ENCODE data around the gene LRRN2. TPM values are rescaled to one million over a fixed set of nuclear protein-coding genes. Genes with fewer than 3 reads are reported as not detected.

The LRRN2 gene
- total RNA-seq, 1 donor from 2014 or later = 0.05 TPM

DNA sequence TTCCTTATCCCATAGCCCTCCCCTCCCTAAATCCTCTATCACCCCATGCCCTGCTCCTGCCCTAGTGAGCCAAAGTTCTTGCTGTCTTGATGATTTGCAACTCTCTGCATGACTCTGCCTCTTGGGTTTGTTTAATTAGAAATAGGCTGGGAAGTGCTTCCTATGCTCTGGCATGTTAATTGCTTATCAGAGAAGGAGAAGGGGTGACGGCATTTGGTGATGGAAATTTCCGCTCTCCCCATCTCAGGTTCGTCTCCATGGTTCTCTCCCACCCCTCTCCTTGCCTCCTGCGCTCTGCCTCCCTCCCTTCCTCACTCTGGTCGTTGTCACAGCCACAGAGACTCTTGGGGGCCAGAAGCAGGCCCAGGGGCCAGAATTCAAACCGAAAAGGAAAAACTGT lies 68.9 kb downstream of the LRRN2 start:
- Mint-ChIP-seq H3K4me3 (no peak overlapping the region), H3K4me1 (no peaks in the 10 kb centered on the region), H3K27ac (no peak overlapping the region), H3K9me3 (no peaks in the 10 kb centered on the region), H3K36me3 (ENCODE audit: low read depth) (no peaks in the 10 kb centered on the region), H3K27me3 (no peaks in the 10 kb centered on the region)
- intact Hi-C loops (cut with micrococcal nuclease) = no loop called here
- no peak for DNase-seq

GRCh38 chr1:204615881-204616280 lies 69.7 kb downstream of the LRRN2 start:
- intact Hi-C loops (cut with micrococcal nuclease) = no loop called here
- Mint-ChIP-seq H3K4me3 (no peak overlapping the region), H3K4me1 (no peaks in the 10 kb centered on the region), H3K9me3 (no peaks in the 10 kb centered on the region), H3K36me3 (ENCODE audit: low read depth) (no peaks in the 10 kb centered on the region), H3K27me3 (no peaks in the 10 kb centered on the region), H3K27ac (no peak overlapping the region)
- DNase-seq = no peak

- Mint-ChIP-seq H3K27me3 (no peaks in the 10 kb centered on the region), H3K36me3 (ENCODE audit: low read depth) (no peaks in the 10 kb centered on the region), H3K27ac (no peak overlapping the region), H3K4me3 (no peak overlapping the region), H3K9me3 (no peaks in the 10 kb centered on the region), H3K4me1 (no peaks in the 10 kb centered on the region)
- no peak for DNase-seq
- intact Hi-C loops (cut with micrococcal nuclease) = no loop called here
Observed at GRCh38 chr1:204613636-204614035, 71.9 kb downstream of the LRRN2 start.

GRCh38 chr1:204612326-204612725 lies 73.2 kb downstream of the LRRN2 start:
- no peak for DNase-seq
- no peaks in the 10 kb centered on the region for H3K9me3 Mint-ChIP-seq
- H3K27ac Mint-ChIP-seq = no peak overlapping the region
- no peaks in the 10 kb centered on the region for H3K4me1 Mint-ChIP-seq
- H3K36me3 Mint-ChIP-seq (ENCODE audit: low read depth) = no peaks in the 10 kb centered on the region
- H3K4me3 Mint-ChIP-seq = no peak overlapping the region
- intact Hi-C loops (cut with micrococcal nuclease) = no loop called here
- peaks cover 4% of the 10 kb centered on the region for H3K27me3 Mint-ChIP-seq

- intact Hi-C loops (cut with micrococcal nuclease) = no loop called here
- no peaks in the 10 kb centered on the region for H3K4me1 Mint-ChIP-seq
- H3K27ac Mint-ChIP-seq = no peak overlapping the region
- no peaks in the 10 kb centered on the region for H3K9me3 Mint-ChIP-seq
- H3K27me3 Mint-ChIP-seq = peaks cover 4% of the 10 kb centered on the region
- DNase-seq = no peak
- H3K4me3 Mint-ChIP-seq = no peak overlapping the region
- H3K36me3 Mint-ChIP-seq (ENCODE audit: low read depth) = no peaks in the 10 kb centered on the region
Observed at GRCh38 chr1:204611036-204611435, 74.5 kb downstream of the LRRN2 start.

GRCh38 chr1:204607910-204608309 lies 77.6 kb downstream of the LRRN2 start:
- no peaks in the 10 kb centered on the region for H3K9me3 Mint-ChIP-seq
- peaks cover 4% of the 10 kb centered on the region for H3K27me3 Mint-ChIP-seq
- H3K36me3 Mint-ChIP-seq (ENCODE audit: low read depth) = no peaks in the 10 kb centered on the region
- H3K27ac Mint-ChIP-seq = no peak overlapping the region
- H3K4me1 Mint-ChIP-seq = no peaks in the 10 kb centered on the region
- intact Hi-C loops (cut with micrococcal nuclease) = no loop called here
- H3K4me3 Mint-ChIP-seq = no peak overlapping the region
- no peak for DNase-seq

- Mint-ChIP-seq H3K9me3 (no peaks in the 10 kb centered on the region), H3K36me3 (ENCODE audit: low read depth) (no peaks in the 10 kb centered on the region), H3K4me3 (no peak overlapping the region), H3K4me1 (no peaks in the 10 kb centered on the region), H3K27ac (no peak overlapping the region), H3K27me3 (peaks cover 4% of the 10 kb centered on the region)
- intact Hi-C loops (cut with micrococcal nuclease) = no loop called here
- DNase-seq = no peak
Observed at GRCh38 chr1:204605791-204606190, 79.7 kb downstream of the LRRN2 start.

- intact Hi-C loops (cut with micrococcal nuclease) = no loop called here
- Mint-ChIP-seq H3K4me3 (no peak overlapping the region), H3K4me1 (no peaks in the 10 kb centered on the region), H3K9me3 (no peaks in the 10 kb centered on the region), H3K36me3 (ENCODE audit: low read depth) (no peaks in the 10 kb centered on the region), H3K27ac (no peak overlapping the region), H3K27me3 (peaks cover 4% of the 10 kb centered on the region)
- no peak for DNase-seq
Observed at GRCh38 chr1:204602871-204603542, 82.5 kb downstream of the LRRN2 start.

DNA sequence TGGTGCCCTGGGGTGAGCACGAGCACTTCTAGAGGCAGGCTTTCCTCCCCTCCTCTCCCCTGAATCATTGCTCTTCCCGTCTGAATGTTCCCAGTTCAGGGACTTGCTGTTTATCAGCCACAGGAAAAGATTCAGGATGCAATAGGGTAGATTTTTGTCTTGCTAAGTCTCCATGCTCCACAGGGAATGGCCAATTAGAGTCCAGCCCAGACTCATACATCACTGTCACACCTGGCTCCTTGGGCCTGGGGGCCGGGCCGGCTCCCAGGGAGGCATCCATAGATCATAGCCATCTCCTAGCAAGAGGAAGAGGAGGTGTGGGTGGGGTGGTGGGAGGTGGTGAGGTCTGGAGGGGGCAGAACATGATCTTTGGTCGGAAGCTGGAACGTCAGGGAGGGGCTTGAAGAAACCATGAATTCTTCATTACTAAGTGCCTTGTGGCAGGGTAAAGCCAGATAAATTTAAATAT lies 83.4 kb downstream of the LRRN2 start:
- intact Hi-C loops (cut with micrococcal nuclease) = no loop called here
- no peak for DNase-seq
- Mint-ChIP-seq H3K36me3 (ENCODE audit: low read depth) (no peaks in the 10 kb centered on the region), H3K9me3 (no peaks in the 10 kb centered on the region), H3K27ac (no peak overlapping the region), H3K4me1 (no peaks in the 10 kb centered on the region), H3K27me3 (no peaks in the 10 kb centered on the region), H3K4me3 (no peak overlapping the region)

GRCh38 chr1:204600968-204601367 lies 84.6 kb downstream of the LRRN2 start:
- H3K36me3 Mint-ChIP-seq (ENCODE audit: low read depth) = no peaks in the 10 kb centered on the region
- H3K4me3 Mint-ChIP-seq = no peak overlapping the region
- H3K27me3 Mint-ChIP-seq = no peaks in the 10 kb centered on the region
- no peaks in the 10 kb centered on the region for H3K9me3 Mint-ChIP-seq
- H3K27ac Mint-ChIP-seq = no peak overlapping the region
- no peak for DNase-seq
- intact Hi-C loops (cut with micrococcal nuclease) = no loop called here
- no peaks in the 10 kb centered on the region for H3K4me1 Mint-ChIP-seq

GRCh38 chr1:204600203-204600602 lies 85.3 kb downstream of the LRRN2 start:
- no peak for DNase-seq
- intact Hi-C loops (cut with micrococcal nuclease) = no loop called here
- Mint-ChIP-seq H3K4me3 (no peak overlapping the region), H3K27ac (no peak overlapping the region), H3K36me3 (ENCODE audit: low read depth) (peaks cover 3% of the 10 kb centered on the region), H3K27me3 (no peaks in the 10 kb centered on the region), H3K9me3 (no peaks in the 10 kb centered on the region), H3K4me1 (no peaks in the 10 kb centered on the region)

GRCh38 chr1:204599596-204599995 lies 85.9 kb downstream of the LRRN2 start:
- no peak for DNase-seq
- Mint-ChIP-seq H3K27me3 (no peaks in the 10 kb centered on the region), H3K36me3 (ENCODE audit: low read depth) (peaks cover 3% of the 10 kb centered on the region), H3K4me1 (no peaks in the 10 kb centered on the region), H3K27ac (no peak overlapping the region), H3K4me3 (no peak overlapping the region), H3K9me3 (no peaks in the 10 kb centered on the region)
- intact Hi-C loops (cut with micrococcal nuclease) = no loop called here

DNA sequence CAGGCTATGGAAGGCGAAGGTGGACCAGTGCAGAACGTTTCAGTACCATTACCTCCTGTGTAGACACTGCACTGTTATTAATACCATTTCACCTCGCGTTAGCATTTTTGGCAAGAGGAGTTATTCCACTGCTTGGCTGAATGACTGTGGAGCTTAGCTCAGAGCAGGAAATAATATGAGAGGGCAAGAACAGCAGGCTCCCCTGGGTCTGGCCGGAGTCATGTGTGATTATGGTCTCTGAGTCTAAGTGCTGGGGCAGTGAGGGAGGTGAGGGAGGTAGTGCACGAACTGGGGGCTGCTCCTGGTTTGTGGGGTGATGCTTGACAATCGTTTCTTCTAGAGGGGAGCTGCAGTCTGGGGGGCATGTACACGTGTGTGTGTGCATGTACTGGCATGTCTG lies 86.4 kb downstream of the LRRN2 start:
- Mint-ChIP-seq H3K27me3 (no peaks in the 10 kb centered on the region), H3K4me1 (no peaks in the 10 kb centered on the region), H3K27ac (no peak overlapping the region), H3K4me3 (no peak overlapping the region), H3K9me3 (no peaks in the 10 kb centered on the region), H3K36me3 (ENCODE audit: low read depth) (peaks cover 3% of the 10 kb centered on the region)
- no peak for DNase-seq
- intact Hi-C loops (cut with micrococcal nuclease) = no loop called here

- H3K4me1 Mint-ChIP-seq = no peaks in the 10 kb centered on the region
- no peak for DNase-seq
Observed at GRCh38 chr1:204598319-204598969, 87.1 kb downstream of the LRRN2 start.

More at GRCh38 chr1:204598319-204598969, 87.1 kb downstream of the LRRN2 start:
- no peaks in the 10 kb centered on the region for H3K9me3 Mint-ChIP-seq
- H3K27ac Mint-ChIP-seq = no peak overlapping the region
- H3K36me3 Mint-ChIP-seq (ENCODE audit: low read depth) = peaks cover 3% of the 10 kb centered on the region
- H3K27me3 Mint-ChIP-seq = no peaks in the 10 kb centered on the region
- intact Hi-C loops (cut with micrococcal nuclease) = no loop called here
- H3K4me3 Mint-ChIP-seq = no peak overlapping the region
